DND-41 (cell line): ENCODE data around the gene ZCCHC8.

ENCODE experiments used
- ATAC-seq: fragments of 200-7000 bp; cut with Tn5 transposase; 3 replicates; pipeline ENCODE4 v1.9.1; 2021; ENCODE audit warnings: low read depth; ENCODE audit not compliant: insufficient read depth
- DNase-seq: peaks from one replicate; pipeline ENCODE4 v3.0.0-alpha.2; 2020
- H2AFZ ChIP-seq: 2 replicates; pipeline ENCODE4 v1.6.0; 2012; ENCODE audit warnings: low read depth, low read length
- H3K27ac ChIP-seq: 2 replicates; pipeline ENCODE4 v1.5.1; 2012; ENCODE audit warnings: low read length, inconsistent platforms
- H3K27me3 ChIP-seq: fragments of 200-600 bp; sonication (generic); 2 replicates; pipeline ENCODE4 v1.6.0; 2012; ENCODE audit warnings: low read length, mild to moderate bottlenecking, inconsistent platforms; ENCODE audit not compliant: insufficient read depth, poor library complexity
- H3K36me3 ChIP-seq: 2 replicates; pipeline ENCODE4 v1.5.1; 2012; ENCODE audit warnings: low read length, inconsistent platforms; ENCODE audit not compliant: insufficient read depth
- H3K4me1 ChIP-seq: 2 replicates; pipeline ENCODE4 v1.5.1; 2012; ENCODE audit warnings: mild to moderate bottlenecking, low read length; ENCODE audit not compliant: insufficient read depth
- H3K4me2 ChIP-seq: 2 replicates; pipeline ENCODE4 v1.6.0; 2012; ENCODE audit warnings: mild to moderate bottlenecking, moderate library complexity, low read length, inconsistent platforms; ENCODE audit not compliant: insufficient read depth
- H3K4me3 ChIP-seq, 2 experiments: fragments of 200-600 bp in 1 of 2; shearing (Covaris generic) in 1 of 2; 2 replicates each; pipeline ENCODE4 v1.5.1; 2012 to 2016; ENCODE audit warnings: inconsistent platforms in 2 of 2, low read length in 2 of 2, mild to moderate bottlenecking in 2 of 2, low read depth in 1 of 2, moderate library complexity in 1 of 2
- H3K79me2 ChIP-seq: 2 replicates; pipeline ENCODE4 v1.6.0; 2012; ENCODE audit warnings: low read length, inconsistent platforms; ENCODE audit not compliant: insufficient read depth
- H3K9ac ChIP-seq: 2 replicates; pipeline ENCODE4 v1.6.0; 2012; ENCODE audit warnings: low read depth, mild to moderate bottlenecking, inconsistent platforms, low read length, moderate library complexity
- H3K9me3 ChIP-seq: 2 replicates; pipeline ENCODE4 v1.5.1; 2012; ENCODE audit warnings: low read length, moderate library complexity, mild to moderate bottlenecking, inconsistent platforms; ENCODE audit not compliant: insufficient read depth, severe bottlenecking
- H4K20me1 ChIP-seq: 2 replicates; pipeline ENCODE4 v1.6.0; 2012; ENCODE audit warnings: low read length; ENCODE audit not compliant: insufficient read depth
- EZH2 ChIP-seq: IDR thresholded peaks from 3 replicates; pipeline ENCODE4 v1.6.1; 2012; ENCODE audit warnings: borderline replicate concordance, low read depth, mild to moderate bottlenecking, moderate library complexity, low read length, inconsistent platforms; ENCODE audit not compliant: severe bottlenecking
- TF ChIP-seq, protein P1 (sequence below): IDR thresholded peaks from 2 replicates; pipeline ENCODE4 v1.5.1; 2012; ENCODE audit warnings: borderline replicate concordance, low read length, moderate library complexity, mild to moderate bottlenecking; ENCODE audit not compliant: poor library complexity, severe bottlenecking; ENCODE audit errors: extremely low read depth

ZCCHC8 gene

GRCh38 chr12:122423258-122424165 is 77.2 kb downstream of the ZCCHC8 start:
- Histone ChIP-seq H3K4me3 (peak overlapping the region; percentile 21 to 97; a peak in 3 of 4 replicates), H3K4me1 (peaks cover 27% of the 10 kb centered on the region), H3K27ac (peak overlapping the region; percentile 43; the same call in 1 of the 2 replicates), H2AFZ (peak overlapping the region; percentile 93), H4K20me1 (peaks cover 7% of the 10 kb centered on the region; the same call in 1 of the 2 replicates), H3K4me2 (peak overlapping the region; percentile 82), H3K27me3 (no peaks in the 10 kb centered on the region), H3K9me3 (no peaks in the 10 kb centered on the region), H3K36me3 (no peaks in the 10 kb centered on the region; the same call in 1 of the 2 replicates), H3K9ac (peak overlapping the region; percentile 90), H3K79me2 (peaks cover 35% of the 10 kb centered on the region)
- DNase-seq, result no peak
- TF ChIP-seq EZH2, result no peak
- TF ChIP-seq, protein P1, sequence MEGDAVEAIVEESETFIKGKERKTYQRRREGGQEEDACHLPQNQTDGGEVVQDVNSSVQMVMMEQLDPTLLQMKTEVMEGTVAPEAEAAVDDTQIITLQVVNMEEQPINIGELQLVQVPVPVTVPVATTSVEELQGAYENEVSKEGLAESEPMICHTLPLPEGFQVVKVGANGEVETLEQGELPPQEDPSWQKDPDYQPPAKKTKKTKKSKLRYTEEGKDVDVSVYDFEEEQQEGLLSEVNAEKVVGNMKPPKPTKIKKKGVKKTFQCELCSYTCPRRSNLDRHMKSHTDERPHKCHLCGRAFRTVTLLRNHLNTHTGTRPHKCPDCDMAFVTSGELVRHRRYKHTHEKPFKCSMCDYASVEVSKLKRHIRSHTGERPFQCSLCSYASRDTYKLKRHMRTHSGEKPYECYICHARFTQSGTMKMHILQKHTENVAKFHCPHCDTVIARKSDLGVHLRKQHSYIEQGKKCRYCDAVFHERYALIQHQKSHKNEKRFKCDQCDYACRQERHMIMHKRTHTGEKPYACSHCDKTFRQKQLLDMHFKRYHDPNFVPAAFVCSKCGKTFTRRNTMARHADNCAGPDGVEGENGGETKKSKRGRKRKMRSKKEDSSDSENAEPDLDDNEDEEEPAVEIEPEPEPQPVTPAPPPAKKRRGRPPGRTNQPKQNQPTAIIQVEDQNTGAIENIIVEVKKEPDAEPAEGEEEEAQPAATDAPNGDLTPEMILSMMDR, result no peak
- ATAC-seq, result no peak

- peak overlapping the region; percentile 82 for H3K4me2 ChIP-seq
- no peaks in the 10 kb centered on the region for H3K27me3 ChIP-seq
- H3K27ac ChIP-seq, result peak overlapping the region; percentile 43; the same call in 1 of the 2 replicates
- peaks cover 7% of the 10 kb centered on the region; the same call in 1 of the 2 replicates for H4K20me1 ChIP-seq
- TF ChIP-seq, protein P1, result no peak
- TF ChIP-seq EZH2, result no peak
- H3K9ac ChIP-seq, result peak overlapping the region; percentile 90
- H3K4me3 ChIP-seq, result peak overlapping the region; percentile 21 to 97; a peak in 3 of 4 replicates
- H2AFZ ChIP-seq, result peak overlapping the region; percentile 93
- H3K36me3 ChIP-seq, result no peaks in the 10 kb centered on the region; the same call in 1 of the 2 replicates
- H3K79me2 ChIP-seq, result peaks cover 43% of the 10 kb centered on the region
- peak; percentile 30 for ATAC-seq
- no peaks in the 10 kb centered on the region for H3K9me3 ChIP-seq
- peak; percentile 60 for DNase-seq
- peaks cover 27% of the 10 kb centered on the region for H3K4me1 ChIP-seq
These were observed 77.9 kb downstream of the ZCCHC8 start for GRCh38 chr12:122422730-122423257.

GRCh38 chr12:122421821-122422729 is 78.7 kb downstream of the ZCCHC8 start, which contains the start of gene CLIP1:
CLIP1 (minus strand) TSS chr12:122422669; CDS start chr12:122380452, 42,217 bp downstream.
- H3K36me3 ChIP-seq, result peaks cover 2% of the 10 kb centered on the region
- H3K27me3 ChIP-seq, result no peaks in the 10 kb centered on the region
- peaks cover 47% of the 10 kb centered on the region for H3K79me2 ChIP-seq
- peak within 1 kb of the TSS; percentile 97 for H3K4me3 ChIP-seq
- H3K9ac ChIP-seq, result peak within 1 kb of the TSS; percentile 90
- peak within 1 kb of the TSS; percentile 77 for H3K27ac ChIP-seq
- TF ChIP-seq, protein P1, result peak; percentile 56
- no peak for TF ChIP-seq EZH2
- DNase-seq, result peak; percentile 60
- H2AFZ ChIP-seq, result peak within 1 kb of the TSS; percentile 94
- peak within 1 kb of the TSS; percentile 82 for H3K4me2 ChIP-seq
- H3K9me3 ChIP-seq, result no peaks in the 10 kb centered on the region
- peak; percentile 82 for ATAC-seq
- H3K4me1 ChIP-seq, result peaks cover 27% of the 10 kb centered on the region
- H4K20me1 ChIP-seq, result peaks cover 7% of the 10 kb centered on the region; the same call in 1 of the 2 replicates
